OCI-LY3 (cell line): ENCODE data around the gene STRA8.
"Not testable (repeated sequence)": the region's sequence is repeated elsewhere in the genome, so short reads cannot be mapped to it uniquely, and the experiment has no call there.

Source experiments
- H2AFZ ChIP-seq: fragments of 200-600, 300-600 bp; shearing (Covaris generic); 2 replicates; pipeline ENCODE4 v1.6.0; 2014; ENCODE audit warnings: antibody characterized with exemption, low read depth, low read length
- H3K27ac ChIP-seq: fragments of 200-600, 300-600 bp; sonication (generic); 2 replicates; pipeline ENCODE4 v1.5.1; 2014; ENCODE audit warnings: mild to moderate bottlenecking, low read length, moderate library complexity, mixed read lengths
- H3K27me3 ChIP-seq: fragments of 200-600, 300-600 bp; sonication (generic); 2 replicates; pipeline ENCODE4 v1.6.1; 2014; ENCODE audit warnings: low read depth, low read length, mixed read lengths
- H3K36me3 ChIP-seq: fragments of 200-600, 300-600 bp; sonication (generic); replicated peaks from 2 replicates; pipeline ENCODE3; 2014; ENCODE audit warnings: low read depth, low read length, mixed read lengths
- H3K4me1 ChIP-seq: fragments of 300-600, 200-600 bp; sonication (generic); 2 replicates; pipeline ENCODE4 v1.6.1; 2014; ENCODE audit warnings: low read length, mixed read lengths
- H3K4me2 ChIP-seq: fragments of 200-600, 300-600 bp; sonication (generic); 2 replicates; pipeline ENCODE4 v1.6.1; 2014; ENCODE audit warnings: low read length, mixed read lengths
- H3K4me3 ChIP-seq: fragments of 300-600, 200-600 bp; sonication (generic); 2 replicates; pipeline ENCODE4 v1.5.1; 2014; ENCODE audit warnings: antibody characterized with exemption, mild to moderate bottlenecking, low read length, moderate library complexity
- H3K79me2 ChIP-seq: fragments of 300-600, 200-600 bp; shearing (Covaris generic); 2 replicates; pipeline ENCODE4 v1.6.1; 2014; ENCODE audit warnings: mild to moderate bottlenecking, low read length, mixed read lengths
- H3K9ac ChIP-seq: fragments of 300-600, 200-600 bp; shearing (Covaris generic); 2 replicates; pipeline ENCODE4 v1.6.0; 2014; ENCODE audit warnings: mild to moderate bottlenecking, low read length, moderate library complexity
- H3K9me3 ChIP-seq: fragments of 200-600, 300-600 bp; shearing (Covaris generic); 2 replicates; pipeline ENCODE4 v1.6.1; 2014; ENCODE audit warnings: low read length, mixed read lengths; ENCODE audit not compliant: insufficient read depth
- H4K20me1 ChIP-seq: fragments of 200-600, 300-600 bp; sonication (generic); 2 replicates; pipeline ENCODE4 v1.6.1; 2016; ENCODE audit warnings: low read length, mixed read lengths; ENCODE audit not compliant: insufficient read depth
- CTCF ChIP-seq: fragments of 200-600, 300-600 bp; sonication (generic); IDR thresholded peaks from 2 replicates; pipeline ENCODE4 v1.5.1; 2014; ENCODE audit warnings: antibody characterized with exemption, low read length, low read depth
- EZH2phosphoT487 ChIP-seq: fragments of 200-600 bp; shearing (Covaris generic); IDR thresholded peaks from 2 replicates; pipeline ENCODE4 v1.6.1; 2018; ENCODE audit warnings: antibody characterized with exemption, mixed run types, low read depth

Gene STRA8

GRCh38 chr7:135208102-135208793 lies 25.4 kb upstream of the STRA8 start:
- Histone ChIP-seq H3K27me3 (peaks cover 25% of the 10 kb centered on the region), H3K4me1 (peaks cover 46% of the 10 kb centered on the region), H3K4me2 (peak overlapping the region; percentile 71), H4K20me1 (no peaks in the 10 kb centered on the region; the same call in 1 of the 2 replicates), H3K9me3 (no peaks in the 10 kb centered on the region), H2AFZ (no peak overlapping the region), H3K27ac (no peak overlapping the region), H3K4me3 (peak overlapping the region; percentile 48; the same call in 1 of the 2 replicates), H3K36me3 (peaks cover 24% of the 10 kb centered on the region), H3K9ac (no peak overlapping the region), H3K79me2 (no peaks in the 10 kb centered on the region)
- TF ChIP-seq CTCF = no peak
- no peak for TF ChIP-seq EZH2phosphoT487

GRCh38 chr7:135209225-135209834 lies 24.3 kb upstream of the STRA8 start:
- Histone ChIP-seq H3K9me3 (no peaks in the 10 kb centered on the region), H3K36me3 (peaks cover 18% of the 10 kb centered on the region), H3K4me3 (no peak overlapping the region), H2AFZ (no peak overlapping the region), H3K4me1 (peaks cover 52% of the 10 kb centered on the region), H3K27me3 (peaks cover 34% of the 10 kb centered on the region), H3K79me2 (no peaks in the 10 kb centered on the region), H3K4me2 (peak overlapping the region; percentile 25), H3K9ac (no peak overlapping the region), H3K27ac (no peak overlapping the region), H4K20me1 (no peaks in the 10 kb centered on the region)
- no peak for TF ChIP-seq CTCF
- no peak for TF ChIP-seq EZH2phosphoT487

DNA sequence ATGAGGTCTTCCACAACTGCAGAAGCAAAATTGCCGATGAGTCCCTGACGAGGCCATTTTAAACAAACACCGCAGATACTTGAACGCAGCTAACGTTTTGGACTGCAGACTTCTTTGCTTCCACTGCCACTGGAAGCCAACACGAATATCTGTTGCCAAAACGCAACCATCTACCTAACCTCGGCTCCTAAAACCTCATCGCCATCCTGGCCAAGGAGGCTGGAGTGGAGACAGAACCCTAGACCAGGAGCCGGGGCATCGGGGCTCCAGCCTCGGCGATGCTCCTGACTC lies 22.8 kb upstream of the STRA8 start:
- H4K20me1 ChIP-seq = no peaks in the 10 kb centered on the region
- peaks cover 53% of the 10 kb centered on the region for H3K4me1 ChIP-seq
- H3K4me2 ChIP-seq = peak overlapping the region; percentile 78
- peak overlapping the region; percentile 89 for H3K4me3 ChIP-seq
- no peak overlapping the region for H3K27ac ChIP-seq
- H3K79me2 ChIP-seq = no peaks in the 10 kb centered on the region
- H3K9ac ChIP-seq = peak overlapping the region; percentile 66
- peaks cover 7% of the 10 kb centered on the region for H3K36me3 ChIP-seq
- H3K9me3 ChIP-seq = no peaks in the 10 kb centered on the region
- H3K27me3 ChIP-seq = peaks cover 39% of the 10 kb centered on the region
- TF ChIP-seq CTCF (no peak), EZH2phosphoT487 (no peak)
- peak overlapping the region; percentile 90; the same call in 1 of the 2 replicates for H2AFZ ChIP-seq

DNA sequence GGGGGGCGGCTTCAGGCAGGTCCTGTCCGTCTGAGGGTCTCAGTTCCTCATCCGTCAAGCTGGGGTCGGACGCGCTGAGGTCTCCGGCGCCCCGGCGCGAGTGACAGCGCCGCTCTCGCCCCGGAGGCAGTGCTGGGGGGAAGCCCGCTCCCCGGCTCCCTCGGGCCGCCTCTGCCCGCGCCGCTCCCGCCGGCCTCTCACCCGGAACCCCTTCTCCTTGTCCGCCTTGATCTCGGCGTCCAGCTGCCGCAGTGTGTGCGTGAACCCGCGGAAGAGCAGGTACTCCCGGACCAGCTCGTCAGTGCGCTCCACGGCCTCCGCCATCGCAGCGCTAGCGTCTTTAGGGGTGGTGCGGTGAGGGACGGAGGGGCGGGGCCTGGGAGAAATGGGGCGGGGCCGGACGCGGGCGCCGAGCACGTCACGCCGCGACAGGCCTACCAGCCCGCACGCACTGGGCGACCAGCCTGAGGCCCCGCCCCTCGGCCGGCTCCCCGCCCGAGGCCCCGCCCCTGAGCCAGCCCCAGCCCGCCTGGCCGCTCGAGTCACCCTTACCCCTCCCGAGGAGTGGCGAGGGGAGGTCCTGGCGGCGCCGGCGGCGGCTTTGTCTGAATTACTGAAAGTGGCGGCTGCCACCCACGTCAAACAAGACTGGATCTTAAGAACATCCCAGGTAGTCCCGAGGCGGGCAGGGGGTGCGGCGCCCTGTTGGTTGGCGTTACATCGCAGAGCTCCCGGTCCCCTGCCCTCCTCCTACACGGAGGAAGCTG lies 22.3 kb upstream of the STRA8 start, which contains the start of gene WDR91:
Gene WDR91, minus strand, starts transcription at position 348 of the 767 bp plus-strand sequence. Its CDS starts 24 bp downstream, at position 324.
- peaks cover 48% of the 10 kb centered on the region for H3K4me1 ChIP-seq
- no peak within 1 kb of the TSS for H3K27ac ChIP-seq
- H3K4me2 ChIP-seq = peak within 1 kb of the TSS; percentile 96
- peaks cover 5% of the 10 kb centered on the region for H3K36me3 ChIP-seq
- no peaks in the 10 kb centered on the region for H3K9me3 ChIP-seq
- no peaks in the 10 kb centered on the region for H4K20me1 ChIP-seq
- peak within 1 kb of the TSS; percentile 90 for H2AFZ ChIP-seq
- peak within 1 kb of the TSS; percentile 66 for H3K9ac ChIP-seq
- TF ChIP-seq CTCF = peak; percentile 23
- no peak for TF ChIP-seq EZH2phosphoT487
- peak within 1 kb of the TSS; percentile 89 for H3K4me3 ChIP-seq
- no peaks in the 10 kb centered on the region for H3K79me2 ChIP-seq
- peaks cover 37% of the 10 kb centered on the region for H3K27me3 ChIP-seq

GRCh38 chr7:135211946-135212685 lies 21.5 kb upstream of the STRA8 start:
- H4K20me1 ChIP-seq, H3K79me2 ChIP-seq, H3K36me3 ChIP-seq, H3K27ac ChIP-seq, H3K9me3 ChIP-seq: not testable (repeated sequence)
- Histone ChIP-seq H3K4me3 (peak overlapping the region; percentile 89), H3K9ac (peak overlapping the region; percentile 58), H2AFZ (peak overlapping the region; percentile 50), H3K4me2 (peak overlapping the region; percentile 96), H3K27me3 (peaks cover 37% of the 10 kb centered on the region), H3K4me1 (peaks cover 40% of the 10 kb centered on the region)
